ENCODE results near the gene ZNF804A.

ZNF804A gene

DNA sequence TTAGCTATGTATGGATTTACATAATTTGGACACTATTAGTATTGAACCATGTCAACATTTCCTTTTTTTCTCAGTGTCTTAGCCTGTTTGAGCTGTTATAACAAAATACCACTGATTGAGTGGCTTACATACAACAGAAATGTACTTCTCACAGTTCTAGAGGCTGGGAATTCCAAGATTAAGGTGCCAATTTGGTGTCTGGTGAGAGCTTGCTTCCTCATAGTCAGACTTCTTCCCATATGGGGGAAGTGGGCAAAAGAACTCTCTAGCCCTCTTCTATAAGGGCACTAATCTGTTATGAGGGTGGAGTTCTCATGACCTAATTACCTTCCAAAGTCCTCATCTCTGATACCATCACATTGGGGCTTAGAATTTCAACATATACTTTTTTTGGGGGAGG, 12.6 kb downstream of the ZNF804A start:
- DNase-seq (ENCODE audit: low read depth) = no peak
- TF ChIP-seq POLR2A (IDR thresholded peaks at IDR 0.05; ENCODE audit: extremely low read depth, insufficient read length) (no peak), MYC (IDR thresholded peaks at IDR 0.05; ENCODE audit: low read depth, low read length) (no peak)
- H3K4me3 ChIP-seq (ENCODE audit: low read depth, low read length) = no peak overlapping the region

DNA sequence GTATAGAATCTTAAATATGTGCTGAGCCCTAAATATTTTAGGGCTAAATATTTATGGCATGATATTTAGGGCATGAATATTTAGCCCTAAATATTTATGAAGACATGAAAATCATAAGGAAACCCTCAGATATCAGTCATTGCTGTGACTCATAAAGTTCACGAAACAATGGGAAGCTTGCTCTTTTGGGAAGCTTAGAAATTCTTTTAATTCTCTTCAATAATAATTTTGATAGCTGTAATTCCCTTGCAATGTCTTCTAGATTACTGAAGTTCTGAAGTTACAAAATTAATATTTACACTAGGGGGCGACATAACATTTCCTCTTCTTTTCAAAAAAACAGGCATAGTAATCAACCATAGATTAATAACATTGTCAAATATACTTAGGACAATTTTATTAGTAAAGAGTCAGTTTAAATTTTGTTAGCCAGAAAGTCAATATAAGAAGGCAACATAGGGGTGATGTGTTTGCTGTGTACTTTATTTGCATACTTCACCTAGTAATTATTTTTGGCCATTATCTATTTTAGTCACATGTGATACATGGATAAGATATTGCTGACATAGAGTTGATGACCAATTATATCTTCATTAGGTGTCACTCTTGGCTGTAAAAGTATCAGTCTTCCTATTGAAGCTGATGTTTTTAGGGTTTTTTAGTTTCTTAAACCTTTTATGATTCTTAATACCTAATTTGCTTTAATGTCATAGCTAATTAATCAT, 13.2 kb downstream of the ZNF804A start:
- peak; percentile 52 for DNase-seq (ENCODE audit: low read depth)
- H3K4me3 ChIP-seq (ENCODE audit: low read depth, low read length) = no peak overlapping the region
- TF ChIP-seq, protein P1, sequence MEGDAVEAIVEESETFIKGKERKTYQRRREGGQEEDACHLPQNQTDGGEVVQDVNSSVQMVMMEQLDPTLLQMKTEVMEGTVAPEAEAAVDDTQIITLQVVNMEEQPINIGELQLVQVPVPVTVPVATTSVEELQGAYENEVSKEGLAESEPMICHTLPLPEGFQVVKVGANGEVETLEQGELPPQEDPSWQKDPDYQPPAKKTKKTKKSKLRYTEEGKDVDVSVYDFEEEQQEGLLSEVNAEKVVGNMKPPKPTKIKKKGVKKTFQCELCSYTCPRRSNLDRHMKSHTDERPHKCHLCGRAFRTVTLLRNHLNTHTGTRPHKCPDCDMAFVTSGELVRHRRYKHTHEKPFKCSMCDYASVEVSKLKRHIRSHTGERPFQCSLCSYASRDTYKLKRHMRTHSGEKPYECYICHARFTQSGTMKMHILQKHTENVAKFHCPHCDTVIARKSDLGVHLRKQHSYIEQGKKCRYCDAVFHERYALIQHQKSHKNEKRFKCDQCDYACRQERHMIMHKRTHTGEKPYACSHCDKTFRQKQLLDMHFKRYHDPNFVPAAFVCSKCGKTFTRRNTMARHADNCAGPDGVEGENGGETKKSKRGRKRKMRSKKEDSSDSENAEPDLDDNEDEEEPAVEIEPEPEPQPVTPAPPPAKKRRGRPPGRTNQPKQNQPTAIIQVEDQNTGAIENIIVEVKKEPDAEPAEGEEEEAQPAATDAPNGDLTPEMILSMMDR (IDR thresholded peaks at IDR 0.05; ENCODE audit: low read depth, low read length) = no peak
- TF ChIP-seq POLR2A (IDR thresholded peaks at IDR 0.05; ENCODE audit: extremely low read depth, insufficient read length) (no peak), MYC (IDR thresholded peaks at IDR 0.05; ENCODE audit: low read depth, low read length) (no peak)
- TF ChIP-seq, protein P2, sequence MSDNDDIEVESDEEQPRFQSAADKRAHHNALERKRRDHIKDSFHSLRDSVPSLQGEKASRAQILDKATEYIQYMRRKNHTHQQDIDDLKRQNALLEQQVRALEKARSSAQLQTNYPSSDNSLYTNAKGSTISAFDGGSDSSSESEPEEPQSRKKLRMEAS (IDR thresholded peaks at IDR 0.05; ENCODE audit: low read depth, low read length) = no peak

DNA sequence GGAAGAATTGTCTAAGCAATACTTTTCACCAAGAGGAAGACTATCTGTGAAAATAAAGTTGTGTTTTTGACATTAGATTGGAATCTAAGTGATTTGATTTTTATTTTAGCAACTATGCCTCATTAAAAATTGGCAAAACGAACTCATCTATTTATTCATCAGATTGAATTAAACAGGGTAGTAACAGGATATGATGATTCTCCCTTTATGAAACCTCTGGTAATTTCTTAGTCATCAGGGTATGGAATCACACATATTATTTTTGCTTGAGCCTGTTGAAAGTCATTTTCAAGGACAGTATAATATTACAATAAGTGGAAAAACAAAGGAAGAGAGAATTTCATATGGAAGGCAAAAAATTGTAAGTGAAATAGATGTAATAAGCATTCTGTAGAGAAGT, 22.0 kb downstream of the ZNF804A start:
- no peak for DNase-seq (ENCODE audit: low read depth)
- TF ChIP-seq POLR2A (IDR thresholded peaks at IDR 0.05; ENCODE audit: extremely low read depth, insufficient read length) (no peak), MYC (IDR thresholded peaks at IDR 0.05; ENCODE audit: low read depth, low read length) (no peak)
- TF ChIP-seq, protein P2 (IDR thresholded peaks at IDR 0.05; ENCODE audit: low read depth, low read length) = no peak
- TF ChIP-seq, protein P1 (IDR thresholded peaks at IDR 0.05; ENCODE audit: low read depth, low read length) = no peak
- no peak overlapping the region for H3K4me3 ChIP-seq (ENCODE audit: low read depth, low read length)

DNA sequence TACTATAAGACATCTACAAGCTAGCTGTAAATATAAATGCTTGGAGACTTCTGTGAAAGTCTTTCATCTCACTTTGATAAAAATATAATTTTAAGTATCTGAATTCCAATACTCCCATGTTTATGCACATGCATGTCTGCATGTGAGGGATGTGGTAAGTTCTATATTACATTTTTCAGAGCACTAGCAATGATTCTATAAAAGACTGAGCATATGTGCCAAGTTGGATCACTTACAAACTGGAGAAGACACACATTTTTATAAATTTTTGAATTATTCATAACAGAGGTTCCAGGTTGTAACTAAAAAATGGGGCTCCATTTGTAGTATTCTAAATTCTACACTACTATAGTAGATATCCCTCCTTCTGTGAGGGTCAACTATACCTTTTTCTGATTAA, 26.0 kb downstream of the ZNF804A start:
- TF ChIP-seq MYC (IDR thresholded peaks at IDR 0.05; ENCODE audit: low read depth, low read length) (no peak), POLR2A (IDR thresholded peaks at IDR 0.05; ENCODE audit: extremely low read depth, insufficient read length) (no peak)
- TF ChIP-seq, protein P2 (IDR thresholded peaks at IDR 0.05; ENCODE audit: low read depth, low read length) = no peak
- TF ChIP-seq, protein P1 (IDR thresholded peaks at IDR 0.05; ENCODE audit: low read depth, low read length) = no peak
- no peak overlapping the region for H3K4me3 ChIP-seq (ENCODE audit: low read depth, low read length)
- DNase-seq (ENCODE audit: low read depth) = no peak

DNA sequence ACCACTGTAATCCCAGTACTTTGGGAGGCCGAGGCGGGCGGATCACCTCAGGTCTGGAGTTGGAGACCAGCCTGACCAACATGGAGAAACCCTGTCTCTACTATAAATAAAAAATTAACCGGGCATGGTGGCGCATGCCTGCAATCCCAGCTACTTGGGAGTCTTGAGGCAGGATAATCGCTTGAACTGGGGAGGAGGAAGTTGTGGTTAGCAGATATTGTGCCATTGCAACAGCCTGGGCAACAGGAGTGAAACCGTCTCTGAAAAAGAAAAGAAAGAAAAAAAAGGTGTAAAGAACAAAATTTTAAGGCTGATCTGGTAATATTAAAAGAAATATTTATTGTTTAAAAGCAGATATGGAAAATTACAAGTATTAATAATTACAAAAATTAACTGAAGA, 29.7 kb downstream of the ZNF804A start:
- no peak overlapping the region for H3K4me3 ChIP-seq (ENCODE audit: low read depth, low read length)
- peak; percentile 76 for DNase-seq (ENCODE audit: low read depth)
- TF ChIP-seq POLR2A (IDR thresholded peaks at IDR 0.05; ENCODE audit: extremely low read depth, insufficient read length) (no peak), MYC (IDR thresholded peaks at IDR 0.05; ENCODE audit: low read depth, low read length) (no peak)
- TF ChIP-seq, protein P2 (IDR thresholded peaks at IDR 0.05; ENCODE audit: low read depth, low read length) = no peak
- TF ChIP-seq, protein P1 (IDR thresholded peaks at IDR 0.05; ENCODE audit: low read depth, low read length) = no peak

DNA sequence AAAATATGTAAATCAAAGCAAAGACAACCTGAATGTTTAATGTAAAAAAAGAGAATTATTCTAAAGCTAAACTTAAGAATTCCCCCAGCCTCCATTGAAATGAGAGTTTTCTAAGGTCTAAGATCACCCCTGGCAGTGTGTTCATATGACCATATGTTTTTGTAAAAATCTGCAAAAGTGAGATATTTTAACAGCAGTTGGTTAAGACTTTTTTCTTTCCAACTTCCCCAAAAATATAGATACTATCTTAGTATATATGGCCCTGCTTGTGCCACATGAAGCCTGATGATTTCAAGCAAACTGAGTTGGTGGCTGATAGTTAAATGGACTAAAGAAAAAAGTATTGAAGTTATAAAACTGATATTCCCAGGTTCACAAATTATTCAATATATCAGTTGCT, 35.4 kb downstream of the ZNF804A start:
- H3K4me3 ChIP-seq (ENCODE audit: low read depth, low read length) = no peak overlapping the region
- DNase-seq (ENCODE audit: low read depth) = peak; percentile 22
- TF ChIP-seq POLR2A (IDR thresholded peaks at IDR 0.05; ENCODE audit: extremely low read depth, insufficient read length) (no peak), MYC (IDR thresholded peaks at IDR 0.05; ENCODE audit: low read depth, low read length) (no peak)
- TF ChIP-seq, protein P1 (IDR thresholded peaks at IDR 0.05; ENCODE audit: low read depth, low read length) = no peak
- TF ChIP-seq, protein P2 (IDR thresholded peaks at IDR 0.05; ENCODE audit: low read depth, low read length) = no peak
